WTC11 (cell line): ENCODE measurements around the gene RFC1.
"Not testable (repeated sequence)": the region's sequence is repeated elsewhere in the genome, so short reads cannot be mapped to it uniquely, and the experiment has no call there.

ENCODE experiments used
- CBFB ChIP-seq: sonication (generic); formaldehyde crosslinking; IDR thresholded peaks from 2 replicates; pipeline ENCODE4 v1.8.1; 2022; ENCODE audit warnings: mild to moderate bottlenecking, low read depth, missing genetic modification reagents
- CTCF ChIP-seq: fragments of 200-600 bp; IDR thresholded peaks from 2 replicates; pipeline ENCODE4 v1.8.0; 2022; ENCODE audit warnings: antibody characterized with exemption
- JAZF1 ChIP-seq: fragments of 250-450 bp; sonication (Bioruptor Pico); IDR thresholded peaks from 2 replicates; pipeline ENCODE4 v1.9.0; 2021; ENCODE audit warnings: moderate library complexity, mild to moderate bottlenecking, inconsistent platforms

- TF ChIP-seq CTCF; JAZF1; CBFB (CRISPR knock-in tag): not testable (repeated sequence)
Measured at GRCh38 chr4:39353149-39353477, 13.0 kb downstream of the RFC1 start.
